ENCODE measurements around the gene C3orf18. TPM values are rescaled to one million over a fixed set of nuclear protein-coding genes. Genes with fewer than 3 reads are reported as not detected.

C3orf18 gene
- total and polyA plus RNA-seq, 2 experiments from 2014 or later, result 2.4 to 7.7 TPM

- H3K9me3 Mint-ChIP-seq, result no peaks in the 10 kb centered on the region
- H3K4me3 Mint-ChIP-seq, result no peak overlapping the region; the same call in 2 of the 3 replicates
- TF ChIP-seq CREB1 (CRISPR knock-in tag; IDR thresholded peaks at IDR 0.05; ENCODE audit: low read depth), result peak; percentile 49
- TF ChIP-seq, protein P1, sequence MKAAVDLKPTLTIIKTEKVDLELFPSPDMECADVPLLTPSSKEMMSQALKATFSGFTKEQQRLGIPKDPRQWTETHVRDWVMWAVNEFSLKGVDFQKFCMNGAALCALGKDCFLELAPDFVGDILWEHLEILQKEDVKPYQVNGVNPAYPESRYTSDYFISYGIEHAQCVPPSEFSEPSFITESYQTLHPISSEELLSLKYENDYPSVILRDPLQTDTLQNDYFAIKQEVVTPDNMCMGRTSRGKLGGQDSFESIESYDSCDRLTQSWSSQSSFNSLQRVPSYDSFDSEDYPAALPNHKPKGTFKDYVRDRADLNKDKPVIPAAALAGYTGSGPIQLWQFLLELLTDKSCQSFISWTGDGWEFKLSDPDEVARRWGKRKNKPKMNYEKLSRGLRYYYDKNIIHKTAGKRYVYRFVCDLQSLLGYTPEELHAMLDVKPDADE (IDR thresholded peaks at IDR 0.05), result no peak
- TF ChIP-seq CTCF (conservative IDR thresholded peaks at IDR 0.05; ENCODE audit: low read depth in 2 of 2), result no peak
- no peak for TF ChIP-seq STAT1 (IDR thresholded peaks at IDR 0.05; ENCODE audit: unreplicated experiment)
- TF ChIP-seq, protein P2, sequence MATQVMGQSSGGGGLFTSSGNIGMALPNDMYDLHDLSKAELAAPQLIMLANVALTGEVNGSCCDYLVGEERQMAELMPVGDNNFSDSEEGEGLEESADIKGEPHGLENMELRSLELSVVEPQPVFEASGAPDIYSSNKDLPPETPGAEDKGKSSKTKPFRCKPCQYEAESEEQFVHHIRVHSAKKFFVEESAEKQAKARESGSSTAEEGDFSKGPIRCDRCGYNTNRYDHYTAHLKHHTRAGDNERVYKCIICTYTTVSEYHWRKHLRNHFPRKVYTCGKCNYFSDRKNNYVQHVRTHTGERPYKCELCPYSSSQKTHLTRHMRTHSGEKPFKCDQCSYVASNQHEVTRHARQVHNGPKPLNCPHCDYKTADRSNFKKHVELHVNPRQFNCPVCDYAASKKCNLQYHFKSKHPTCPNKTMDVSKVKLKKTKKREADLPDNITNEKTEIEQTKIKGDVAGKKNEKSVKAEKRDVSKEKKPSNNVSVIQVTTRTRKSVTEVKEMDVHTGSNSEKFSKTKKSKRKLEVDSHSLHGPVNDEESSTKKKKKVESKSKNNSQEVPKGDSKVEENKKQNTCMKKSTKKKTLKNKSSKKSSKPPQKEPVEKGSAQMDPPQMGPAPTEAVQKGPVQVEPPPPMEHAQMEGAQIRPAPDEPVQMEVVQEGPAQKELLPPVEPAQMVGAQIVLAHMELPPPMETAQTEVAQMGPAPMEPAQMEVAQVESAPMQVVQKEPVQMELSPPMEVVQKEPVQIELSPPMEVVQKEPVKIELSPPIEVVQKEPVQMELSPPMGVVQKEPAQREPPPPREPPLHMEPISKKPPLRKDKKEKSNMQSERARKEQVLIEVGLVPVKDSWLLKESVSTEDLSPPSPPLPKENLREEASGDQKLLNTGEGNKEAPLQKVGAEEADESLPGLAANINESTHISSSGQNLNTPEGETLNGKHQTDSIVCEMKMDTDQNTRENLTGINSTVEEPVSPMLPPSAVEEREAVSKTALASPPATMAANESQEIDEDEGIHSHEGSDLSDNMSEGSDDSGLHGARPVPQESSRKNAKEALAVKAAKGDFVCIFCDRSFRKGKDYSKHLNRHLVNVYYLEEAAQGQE (IDR thresholded peaks at IDR 0.05; ENCODE audit: unreplicated experiment), result peak; percentile 96
- TF ChIP-seq EZH2 (IDR thresholded peaks at IDR 0.05; ENCODE audit: low read depth, unreplicated experiment), result no peak
- TF ChIP-seq ZNF331 (CRISPR knock-in tag; IDR thresholded peaks at IDR 0.05; ENCODE audit: low read depth), result no peak
- TF ChIP-seq NANOG (IDR thresholded peaks at IDR 0.05; ENCODE audit: borderline replicate concordance), result no peak
- no peaks in the 10 kb centered on the region; the same call in 1 of the 2 replicates for H3K36me3 ChIP-seq (ENCODE audit: insufficient read depth)
- H3K27me3 Mint-ChIP-seq (ENCODE audit: insufficient read depth, low read depth, poor library complexity), result peaks cover 30% of the 10 kb centered on the region
- peak overlapping the region; percentile 54; the same call in 1 of the 2 replicates for H3K27ac Mint-ChIP-seq
- no peaks in the 10 kb centered on the region for H3K36me3 Mint-ChIP-seq (ENCODE audit: low read depth)
- peaks cover 34% of the 10 kb centered on the region for H3K4me1 ChIP-seq (ENCODE audit: insufficient read depth)
- no peak overlapping the region for H2AFZ ChIP-seq
- H3K79me2 ChIP-seq (replicated peaks; ENCODE audit: insufficient read depth), result no peaks in the 10 kb centered on the region
- H3K4me3 ChIP-seq, result no peak overlapping the region
- ATAC-seq (peak; percentile 84), DNase-seq (ENCODE audit: low spot score) (peak; percentile 92)
- no peaks in the 10 kb centered on the region for H3F3A ChIP-seq (replicated peaks; ENCODE audit: low read depth)
- peaks cover 53% of the 10 kb centered on the region for H3K4me1 Mint-ChIP-seq
- H3K9me2 ChIP-seq (ENCODE audit: insufficient read depth), result no peaks in the 10 kb centered on the region
- H3K4me2 ChIP-seq, result no peak overlapping the region
- H3K27ac ChIP-seq (ENCODE audit: low read depth), result no peak overlapping the region
- peaks cover 14% of the 10 kb centered on the region for H3K27me3 ChIP-seq (ENCODE audit: insufficient read depth)
- H4K20me1 ChIP-seq (replicated peaks; ENCODE audit: insufficient read depth), result no peaks in the 10 kb centered on the region
Observed at GRCh38 chr3:50525987-50526386, 41.6 kb downstream of the C3orf18 start.

Measured in GM23338 (cell line).